ENCODE results near the gene FOXC2.

The FOXC2 gene

GRCh38 chr16:86576591-86577313 lies 10.1 kb downstream of the FOXC2 start:
- no peak for ATAC-seq (replicated peaks)
- H3K4me3 Mint-ChIP-seq, result peak overlapping the region; percentile 70 to 71
- peaks cover 83 to 100% of the 10 kb centered on the region in 2 donors for H3K27me3 Mint-ChIP-seq
- peaks cover 6% of the 10 kb centered on the region in 2 donors for H3K4me1 Mint-ChIP-seq (ENCODE audit: low read depth in 2 of 2)
- H3K36me3 Mint-ChIP-seq (ENCODE audit: insufficient read depth), result no peaks in the 10 kb centered on the region
- DNase-seq, result no peak
- no peak overlapping the region for H3K27ac Mint-ChIP-seq
- H3K9me3 Mint-ChIP-seq, result no peaks in the 10 kb centered on the region

- Mint-ChIP-seq H3K27me3 (peaks cover 85 to 98% of the 10 kb centered on the region in 2 donors), H3K36me3 (ENCODE audit: insufficient read depth) (no peaks in the 10 kb centered on the region), H3K4me1 (ENCODE audit: low read depth in 2 of 2) (peaks cover 6% of the 10 kb centered on the region in 2 donors), H3K4me3 (no peak overlapping the region), H3K27ac (no peak overlapping the region), H3K9me3 (no peaks in the 10 kb centered on the region)
- ATAC-seq (replicated peaks) (no peak), DNase-seq (no peak)
These were observed 10.8 kb downstream of the FOXC2 start for GRCh38 chr16:86577314-86577971.

DNA sequence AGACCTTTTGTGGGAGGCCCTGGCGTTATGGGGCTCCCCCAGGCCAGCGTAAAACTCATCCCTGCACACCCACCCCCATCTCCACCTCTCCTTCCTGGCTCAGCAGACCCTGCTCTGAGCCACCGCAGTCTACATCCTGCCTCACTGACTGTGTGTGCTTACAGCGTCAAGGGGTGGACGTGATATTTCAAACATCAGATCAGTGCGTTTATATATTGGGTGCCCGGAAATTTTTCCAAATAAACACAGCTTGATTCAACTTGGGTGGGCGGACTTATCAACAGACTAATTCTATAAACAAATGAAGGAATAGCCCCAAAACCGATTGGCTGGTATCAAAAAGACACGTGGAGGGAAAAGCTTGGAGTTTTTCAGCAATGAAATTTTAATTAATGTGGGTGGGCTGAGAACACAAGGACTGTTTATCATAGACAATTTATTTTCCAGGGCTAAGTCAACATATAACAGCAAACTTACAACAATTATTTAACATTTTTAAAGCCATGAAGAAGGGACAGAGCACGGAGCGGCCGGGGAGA lies 11.5 kb downstream of the FOXC2 start, which contains the start of gene FOXL1:
TSS of gene FOXL1 (plus strand) at position 489 of the 539 bp plus-strand sequence. CDS start 175 bp downstream, outside the sequence.
- Mint-ChIP-seq H3K36me3 (ENCODE audit: insufficient read depth) (no peaks in the 10 kb centered on the region), H3K4me3 (no peak within 1 kb of the TSS), H3K9me3 (no peaks in the 10 kb centered on the region), H3K27ac (no peak within 1 kb of the TSS), H3K27me3 (peaks cover 78 to 91% of the 10 kb centered on the region in 2 donors), H3K4me1 (ENCODE audit: low read depth in 2 of 2) (peaks cover 6% of the 10 kb centered on the region in 2 donors)
- DNase-seq (no peak), ATAC-seq (replicated peaks) (no peak)

DNA sequence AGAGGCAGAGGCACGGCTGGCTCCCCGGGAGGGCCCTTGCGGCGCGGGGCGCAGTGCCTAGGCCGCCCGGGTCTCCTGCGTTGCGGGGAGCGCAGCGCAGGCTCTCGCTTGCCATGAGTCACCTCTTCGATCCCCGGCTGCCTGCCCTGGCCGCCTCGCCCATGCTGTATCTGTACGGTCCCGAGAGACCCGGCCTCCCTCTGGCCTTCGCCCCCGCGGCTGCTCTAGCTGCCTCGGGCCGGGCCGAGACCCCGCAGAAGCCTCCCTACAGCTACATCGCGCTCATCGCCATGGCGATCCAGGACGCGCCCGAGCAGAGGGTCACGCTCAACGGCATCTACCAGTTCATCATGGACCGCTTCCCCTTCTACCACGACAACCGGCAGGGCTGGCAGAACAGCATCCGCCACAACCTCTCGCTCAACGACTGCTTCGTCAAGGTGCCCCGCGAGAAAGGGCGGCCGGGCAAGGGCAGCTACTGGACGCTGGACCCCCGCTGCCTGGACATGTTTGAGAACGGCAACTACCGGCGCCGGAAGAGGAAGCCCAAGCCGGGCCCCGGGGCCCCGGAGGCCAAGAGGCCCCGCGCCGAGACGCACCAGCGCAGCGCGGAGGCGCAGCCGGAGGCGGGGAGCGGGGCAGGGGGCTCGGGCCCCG lies 12.1 kb downstream of the FOXC2 start:
- no peak for DNase-seq
- Mint-ChIP-seq H3K27me3 (peaks cover 79 to 90% of the 10 kb centered on the region in 2 donors), H3K4me1 (ENCODE audit: low read depth in 2 of 2) (peaks cover 6% of the 10 kb centered on the region in 2 donors), H3K4me3 (no peak overlapping the region), H3K27ac (no peak overlapping the region), H3K9me3 (no peaks in the 10 kb centered on the region), H3K36me3 (ENCODE audit: insufficient read depth) (no peaks in the 10 kb centered on the region)
- no peak for ATAC-seq (replicated peaks)

DNA sequence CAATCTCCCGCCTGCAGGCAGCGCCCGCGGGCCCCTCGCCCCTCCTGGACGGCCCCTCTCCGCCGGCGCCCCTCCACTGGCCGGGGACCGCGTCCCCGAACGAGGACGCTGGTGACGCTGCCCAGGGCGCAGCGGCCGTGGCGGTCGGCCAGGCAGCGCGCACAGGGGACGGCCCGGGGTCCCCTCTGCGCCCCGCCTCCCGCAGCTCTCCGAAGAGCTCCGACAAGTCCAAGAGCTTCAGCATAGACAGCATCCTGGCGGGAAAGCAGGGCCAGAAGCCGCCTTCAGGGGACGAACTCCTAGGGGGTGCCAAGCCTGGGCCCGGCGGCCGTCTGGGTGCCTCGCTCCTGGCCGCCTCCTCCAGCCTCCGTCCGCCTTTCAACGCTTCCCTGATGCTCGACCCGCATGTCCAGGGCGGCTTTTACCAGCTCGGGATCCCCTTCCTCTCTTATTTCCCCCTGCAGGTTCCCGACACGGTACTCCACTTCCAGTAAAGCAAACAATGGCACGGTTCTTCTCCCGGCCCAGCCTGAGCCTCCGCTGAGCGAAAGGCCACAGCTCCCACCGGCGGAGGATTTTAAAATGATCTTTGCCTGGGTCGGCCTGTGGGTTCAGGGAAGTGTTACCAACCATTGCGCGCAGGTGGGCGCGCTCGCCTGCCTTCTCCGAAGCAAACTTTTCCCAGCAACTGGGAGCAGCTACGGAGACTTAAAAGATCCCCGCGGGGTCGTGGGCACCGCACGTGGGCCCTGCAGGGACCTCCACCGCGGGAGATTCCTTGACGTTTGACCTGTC lies 12.8 kb downstream of the FOXC2 start:
- no peaks in the 10 kb centered on the region for H3K36me3 Mint-ChIP-seq (ENCODE audit: insufficient read depth)
- H3K27ac Mint-ChIP-seq, result no peak overlapping the region
- ATAC-seq (replicated peaks), result no peak
- no peak for DNase-seq
- peaks cover 74 to 87% of the 10 kb centered on the region in 2 donors for H3K27me3 Mint-ChIP-seq
- H3K4me3 Mint-ChIP-seq, result peak overlapping the region in 1 of 2 donors; percentile 17
- H3K4me1 Mint-ChIP-seq (ENCODE audit: low read depth in 2 of 2), result peaks cover 6% of the 10 kb centered on the region in 2 donors
- no peaks in the 10 kb centered on the region for H3K9me3 Mint-ChIP-seq

DNA sequence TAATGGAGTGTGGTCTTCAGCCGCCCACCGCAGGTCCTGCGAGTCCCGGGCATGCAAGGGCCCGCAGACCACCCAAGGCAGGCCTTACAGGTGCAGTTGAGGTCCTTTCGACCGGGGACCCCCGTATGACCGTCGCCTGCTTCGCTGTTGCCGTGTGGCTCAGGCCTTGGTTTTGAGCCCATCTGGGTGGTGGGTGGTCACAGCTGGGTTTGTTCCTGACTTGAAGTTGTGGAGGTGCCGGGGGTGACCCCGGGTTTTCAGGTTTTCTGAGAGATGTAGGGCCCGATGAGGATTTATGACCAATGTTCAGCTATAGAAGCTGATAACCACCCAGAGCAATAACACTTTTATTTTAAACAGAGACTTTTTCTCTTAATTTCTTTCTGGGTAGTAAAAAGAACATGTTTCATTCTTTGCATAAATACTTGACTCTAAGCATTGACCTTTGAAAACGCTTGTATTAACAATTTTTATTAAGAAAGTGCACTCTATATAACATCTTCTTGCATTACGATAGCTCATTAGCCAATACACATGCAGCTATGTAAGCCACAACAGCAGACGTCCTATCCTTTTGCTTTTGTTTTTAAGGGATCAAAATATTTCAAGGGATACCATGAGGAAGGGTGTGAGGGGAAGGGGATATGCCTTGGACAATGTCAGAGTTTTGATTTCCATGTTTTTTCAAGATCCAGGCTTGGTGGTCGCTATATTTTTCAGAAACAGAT lies 13.6 kb downstream of the FOXC2 start:
- Mint-ChIP-seq H3K27me3 (peaks cover 66 to 84% of the 10 kb centered on the region in 2 donors), H3K27ac (no peak overlapping the region), H3K4me1 (ENCODE audit: low read depth in 2 of 2) (peaks cover 6% of the 10 kb centered on the region in 2 donors), H3K4me3 (peak overlapping the region in 1 of 2 donors; percentile 17), H3K36me3 (ENCODE audit: insufficient read depth) (no peaks in the 10 kb centered on the region), H3K9me3 (no peaks in the 10 kb centered on the region)
- no peak for DNase-seq
- ATAC-seq (replicated peaks), result no peak

DNA sequence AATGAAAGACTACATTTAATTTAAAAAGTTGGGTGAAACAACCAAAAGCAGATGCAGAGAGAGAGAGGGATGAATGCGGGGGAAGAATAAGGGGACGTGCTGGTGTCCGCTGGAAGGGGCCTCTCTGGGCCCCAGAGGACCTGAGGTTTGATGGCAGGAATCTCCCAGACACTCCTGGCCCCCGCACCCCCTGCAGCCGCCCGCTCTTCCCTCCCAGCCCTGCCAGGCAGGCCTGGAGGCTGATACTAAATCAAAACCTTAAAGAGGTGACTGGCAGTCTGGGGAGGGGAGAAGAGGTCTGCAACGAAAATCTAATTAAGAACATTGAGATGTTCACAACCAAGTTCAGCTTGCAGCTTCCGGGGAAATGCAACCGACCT lies 14.2 kb downstream of the FOXC2 start:
- DNase-seq (no peak), ATAC-seq (replicated peaks) (no peak)
- no peaks in the 10 kb centered on the region for H3K9me3 Mint-ChIP-seq
- H3K4me1 Mint-ChIP-seq (ENCODE audit: low read depth in 2 of 2), result peaks cover 6% of the 10 kb centered on the region in 2 donors
- H3K27me3 Mint-ChIP-seq, result peaks cover 62 to 84% of the 10 kb centered on the region in 2 donors
- no peak overlapping the region for H3K27ac Mint-ChIP-seq
- no peaks in the 10 kb centered on the region for H3K36me3 Mint-ChIP-seq (ENCODE audit: insufficient read depth)
- no peak overlapping the region for H3K4me3 Mint-ChIP-seq

DNA sequence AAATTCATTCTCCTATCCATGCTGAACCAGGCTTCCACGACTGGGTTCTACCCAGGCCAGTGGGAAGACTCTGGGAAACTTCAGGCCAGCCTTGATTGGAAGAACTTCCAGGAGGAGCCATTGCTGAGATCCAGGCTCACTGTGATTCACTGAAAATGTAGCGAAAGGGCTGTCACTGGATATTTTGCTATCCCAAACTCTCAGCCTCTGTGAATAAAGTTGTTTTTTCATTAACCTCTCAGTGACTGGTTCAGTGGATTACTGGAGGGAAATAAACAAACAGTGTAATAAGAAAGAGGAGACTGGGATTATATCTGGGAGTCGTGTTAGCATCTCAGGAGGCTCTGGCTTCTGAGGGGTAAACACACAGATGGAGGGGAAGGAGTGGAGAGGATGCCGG lies 14.8 kb downstream of the FOXC2 start:
- H3K4me3 Mint-ChIP-seq, result no peak overlapping the region
- peaks cover 3% of the 10 kb centered on the region in 2 donors for H3K4me1 Mint-ChIP-seq (ENCODE audit: low read depth in 2 of 2)
- H3K27ac Mint-ChIP-seq, result no peak overlapping the region
- no peaks in the 10 kb centered on the region for H3K9me3 Mint-ChIP-seq
- ATAC-seq (replicated peaks) (no peak), DNase-seq (no peak)
- no peaks in the 10 kb centered on the region for H3K36me3 Mint-ChIP-seq (ENCODE audit: insufficient read depth)
- peaks cover 57 to 78% of the 10 kb centered on the region in 2 donors for H3K27me3 Mint-ChIP-seq

DNA sequence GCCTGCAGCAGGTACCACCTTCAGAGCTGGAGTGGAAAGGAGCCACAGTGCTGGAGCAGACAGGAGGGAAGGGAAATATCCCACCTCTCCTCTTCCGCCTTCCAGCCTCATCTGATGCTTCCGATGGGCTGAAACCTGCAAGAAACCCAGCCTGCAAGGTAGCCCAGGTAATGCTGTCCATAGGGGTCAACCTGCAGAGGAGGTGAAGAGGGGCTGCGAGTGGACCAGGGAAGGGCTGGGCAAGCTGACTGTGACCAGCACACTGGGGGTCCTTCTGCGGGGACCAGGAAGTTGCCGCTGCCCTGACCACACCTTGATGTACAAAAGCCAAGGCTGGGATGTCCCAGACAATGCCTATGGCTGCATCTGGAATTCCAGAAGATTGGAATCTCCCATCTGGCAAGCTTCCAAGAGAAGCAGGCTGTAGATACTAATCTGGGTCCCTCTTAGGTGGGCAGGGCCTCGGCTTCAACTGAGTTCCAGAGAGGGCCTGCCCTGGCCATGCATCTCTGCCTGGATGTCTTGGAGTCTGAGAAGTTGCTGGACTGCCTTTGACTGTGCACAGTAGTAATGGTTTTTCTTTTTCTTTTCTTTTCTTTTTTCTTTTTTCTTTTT lies 17.5 kb downstream of the FOXC2 start:
- H3K9me3 Mint-ChIP-seq, result no peaks in the 10 kb centered on the region
- ATAC-seq (replicated peaks) (no peak), DNase-seq (no peak)
- no peaks in the 10 kb centered on the region for H3K36me3 Mint-ChIP-seq (ENCODE audit: insufficient read depth)
- peaks cover 0 to 3% of the 10 kb centered on the region in 2 donors for H3K4me1 Mint-ChIP-seq (ENCODE audit: low read depth in 2 of 2)
- H3K27me3 Mint-ChIP-seq, result peaks cover 32 to 51% of the 10 kb centered on the region in 2 donors
- no peak overlapping the region for H3K27ac Mint-ChIP-seq
- H3K4me3 Mint-ChIP-seq, result no peak overlapping the region

DNA sequence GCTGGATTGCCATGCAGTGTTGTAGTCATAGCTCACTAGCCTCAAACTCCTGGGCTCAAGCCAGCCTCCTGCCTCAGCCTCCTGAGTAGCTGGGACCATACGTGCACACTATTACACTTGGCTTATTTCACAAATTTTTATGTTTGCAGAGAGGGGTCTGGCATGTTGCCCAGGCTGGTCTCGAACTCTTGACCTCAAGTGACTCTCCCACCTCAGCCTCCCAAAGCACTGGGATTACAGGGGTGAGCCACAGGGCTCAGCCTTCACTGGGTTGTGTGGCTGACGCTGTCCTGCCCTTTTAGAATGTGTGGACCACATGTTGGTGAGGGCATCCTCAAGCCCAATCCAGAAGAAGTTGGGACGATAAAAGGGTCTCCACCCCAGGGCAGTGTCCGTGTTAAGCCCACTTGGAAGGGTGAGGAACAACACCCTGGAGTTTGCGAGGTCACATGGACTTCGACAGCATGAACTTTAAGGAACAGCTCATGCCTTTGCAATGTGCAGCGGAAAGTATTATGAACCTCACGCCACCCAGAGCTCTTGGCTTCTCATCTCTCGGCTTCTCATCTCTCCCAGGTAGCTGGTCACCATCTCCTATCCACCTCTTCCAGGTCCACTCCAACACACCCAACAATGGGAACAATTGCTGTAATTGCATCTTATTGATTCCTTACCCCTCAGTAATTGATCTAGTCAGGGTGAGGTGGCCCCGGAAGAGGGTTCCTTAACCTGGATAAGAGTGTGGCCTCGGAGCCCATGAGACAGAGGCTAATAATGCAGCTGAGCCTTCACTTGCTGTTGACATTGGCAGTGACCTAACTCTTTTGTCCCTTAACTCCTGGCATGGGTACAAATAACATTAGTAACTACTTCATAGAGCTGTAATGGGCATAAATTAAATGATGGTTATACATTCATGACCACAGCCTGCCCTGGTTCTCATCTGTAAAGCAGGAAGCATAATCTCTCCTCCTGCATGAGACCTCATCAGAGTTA lies 18.4 kb downstream of the FOXC2 start:
- DNase-seq (no peak), ATAC-seq (replicated peaks) (no peak)
- Mint-ChIP-seq H3K27me3 (peaks cover 26 to 43% of the 10 kb centered on the region in 2 donors), H3K9me3 (no peaks in the 10 kb centered on the region), H3K36me3 (ENCODE audit: insufficient read depth) (no peaks in the 10 kb centered on the region), H3K4me3 (no peak overlapping the region), H3K27ac (no peak overlapping the region), H3K4me1 (ENCODE audit: low read depth in 2 of 2) (no peaks in the 10 kb centered on the region)

DNA sequence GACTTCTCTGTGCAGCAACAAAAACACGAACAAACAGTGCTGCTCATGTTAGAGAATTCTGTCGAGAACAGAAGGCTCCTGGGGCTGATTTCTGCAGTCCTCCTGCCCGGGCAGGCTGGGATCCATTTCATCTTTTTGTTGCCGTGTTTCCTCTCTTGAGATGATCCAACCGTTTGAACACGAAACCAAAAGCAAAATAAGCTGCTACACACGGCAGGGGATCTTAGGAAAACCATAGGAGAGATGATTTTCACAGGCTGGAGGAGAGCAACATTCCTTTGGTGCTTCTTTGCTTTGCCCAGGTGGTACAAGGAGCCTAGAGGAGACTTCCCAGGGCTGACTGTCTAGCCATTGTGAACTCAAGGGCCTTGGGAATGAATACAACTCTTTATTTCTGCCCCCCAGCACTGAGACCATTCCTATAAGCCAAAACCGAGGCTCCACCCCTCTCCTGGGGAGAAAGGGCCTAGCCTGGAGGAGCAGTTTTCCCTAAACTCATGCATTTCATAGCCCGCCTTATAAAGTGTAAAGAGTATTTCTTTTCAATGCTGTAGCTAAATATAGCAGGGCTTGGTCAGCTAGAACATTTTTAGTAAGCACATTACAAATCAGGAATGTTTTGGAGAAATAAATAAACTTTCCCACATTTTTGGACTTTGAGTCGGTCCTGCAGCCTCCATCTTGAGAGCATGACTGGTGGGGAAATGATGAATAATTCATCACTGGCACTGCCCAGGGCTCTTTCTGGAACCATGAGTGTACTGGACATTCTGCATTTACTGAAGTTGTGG lies 19.4 kb downstream of the FOXC2 start:
- H3K4me1 Mint-ChIP-seq (ENCODE audit: low read depth in 2 of 2), result no peaks in the 10 kb centered on the region
- H3K9me3 Mint-ChIP-seq, result no peaks in the 10 kb centered on the region
- no peak overlapping the region for H3K27ac Mint-ChIP-seq
- no peak overlapping the region for H3K4me3 Mint-ChIP-seq
- peaks cover 18 to 36% of the 10 kb centered on the region in 2 donors for H3K27me3 Mint-ChIP-seq
- ATAC-seq (replicated peaks) (no peak), DNase-seq (no peak)
- H3K36me3 Mint-ChIP-seq (ENCODE audit: insufficient read depth), result no peaks in the 10 kb centered on the region
